GM21447 (cell line): ENCODE measurements around the gene ZC3H12A.

Experiments used
- ATAC-seq: cut with Tn5 transposase; IDR thresholded peaks from one replicate; pipeline ENCODE4 v1.9.1; 2021; ENCODE audit not compliant: unreplicated experiment

Gene ZC3H12A

GRCh38 chr1:37474046-37474696, at the start of gene ZC3H12A:
TSS of gene ZC3H12A (plus strand) at chr1:37474580. CDS start at chr1:37475497, 917 bp downstream.
- no peak for ATAC-seq

DNA sequence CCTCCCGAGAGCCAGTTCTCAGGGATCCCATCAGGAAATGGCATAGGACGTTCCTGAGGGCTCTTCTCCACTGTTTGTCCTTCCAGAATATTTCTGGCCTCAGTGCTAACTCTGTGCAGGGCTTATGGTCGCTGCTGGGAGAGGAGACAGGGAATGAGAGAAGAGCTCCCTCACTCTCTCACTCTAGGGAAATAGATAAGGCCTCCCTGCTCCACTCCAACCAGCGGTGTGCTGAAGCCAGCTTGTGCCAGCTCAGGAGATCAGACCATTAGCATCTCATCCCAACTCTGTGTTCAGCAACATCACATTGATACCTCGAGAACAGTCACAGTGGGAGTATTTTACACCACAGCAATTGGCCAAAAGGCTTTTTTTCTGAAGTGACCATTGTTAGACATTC, 49.2 kb upstream of the ZC3H12A start:
- ATAC-seq: no peak

DNA sequence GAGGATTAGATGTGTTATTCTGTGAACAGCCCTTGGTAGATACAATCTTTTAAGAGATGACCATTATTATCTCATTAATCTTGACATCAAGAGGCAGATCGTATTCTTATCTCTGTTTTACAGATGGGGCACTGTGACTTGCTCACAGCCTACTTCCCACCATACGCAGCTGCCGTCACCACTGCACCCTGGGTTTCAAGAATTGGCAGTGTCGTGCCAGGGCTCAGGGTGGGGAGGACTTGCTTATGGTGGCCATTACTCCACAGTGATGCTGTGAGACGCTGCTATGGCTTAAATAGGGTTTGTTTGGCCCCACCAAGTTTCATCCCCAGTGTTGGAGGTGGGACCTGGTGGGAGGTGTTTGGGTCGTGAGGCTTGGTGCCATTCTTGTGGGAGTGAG, 45.4 kb upstream of the ZC3H12A start:
- no peak for ATAC-seq

- ATAC-seq: no peak
These were observed 44.0 kb upstream of the ZC3H12A start for GRCh38 chr1:37430103-37430985.

DNA sequence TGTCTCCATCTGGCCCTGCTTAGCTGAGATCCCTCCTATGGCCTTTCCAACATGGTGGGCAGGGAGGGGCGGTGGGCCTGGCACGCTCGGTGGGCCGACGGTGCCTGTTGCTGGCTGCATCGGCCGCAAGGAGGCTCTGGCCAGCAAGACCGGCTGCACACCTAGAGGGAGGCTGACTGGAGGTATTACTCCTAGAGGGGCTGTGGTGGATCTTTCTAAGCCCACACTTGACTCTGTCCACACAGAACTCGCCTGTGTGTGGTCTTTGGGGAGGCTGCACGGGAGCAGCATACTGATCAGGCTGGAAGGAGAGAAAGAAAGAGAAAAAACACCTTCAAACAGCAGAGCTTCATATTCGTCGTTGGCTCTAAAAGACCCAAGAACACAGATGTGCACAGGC, 41.7 kb upstream of the ZC3H12A start:
- no peak for ATAC-seq

DNA sequence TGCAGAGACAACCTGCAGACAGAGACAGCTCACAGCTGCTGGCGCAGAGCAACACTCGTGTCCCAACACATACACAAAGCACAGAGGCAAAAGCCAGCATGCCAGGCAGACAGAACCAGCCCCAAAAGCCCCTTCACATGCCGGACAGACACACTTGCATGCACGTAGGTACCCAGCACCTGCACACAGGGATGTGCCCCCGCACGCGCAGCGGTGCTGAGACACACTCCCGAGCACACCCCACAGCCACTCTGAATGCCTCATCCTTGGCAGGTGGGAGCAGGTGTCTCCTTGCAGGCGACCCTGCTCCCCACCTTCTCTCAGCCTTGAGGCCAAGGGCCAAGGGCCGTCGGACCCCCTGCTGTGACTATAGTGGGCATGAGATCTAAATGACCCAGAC, 41.2 kb upstream of the ZC3H12A start:
- ATAC-seq: no peak

DNA sequence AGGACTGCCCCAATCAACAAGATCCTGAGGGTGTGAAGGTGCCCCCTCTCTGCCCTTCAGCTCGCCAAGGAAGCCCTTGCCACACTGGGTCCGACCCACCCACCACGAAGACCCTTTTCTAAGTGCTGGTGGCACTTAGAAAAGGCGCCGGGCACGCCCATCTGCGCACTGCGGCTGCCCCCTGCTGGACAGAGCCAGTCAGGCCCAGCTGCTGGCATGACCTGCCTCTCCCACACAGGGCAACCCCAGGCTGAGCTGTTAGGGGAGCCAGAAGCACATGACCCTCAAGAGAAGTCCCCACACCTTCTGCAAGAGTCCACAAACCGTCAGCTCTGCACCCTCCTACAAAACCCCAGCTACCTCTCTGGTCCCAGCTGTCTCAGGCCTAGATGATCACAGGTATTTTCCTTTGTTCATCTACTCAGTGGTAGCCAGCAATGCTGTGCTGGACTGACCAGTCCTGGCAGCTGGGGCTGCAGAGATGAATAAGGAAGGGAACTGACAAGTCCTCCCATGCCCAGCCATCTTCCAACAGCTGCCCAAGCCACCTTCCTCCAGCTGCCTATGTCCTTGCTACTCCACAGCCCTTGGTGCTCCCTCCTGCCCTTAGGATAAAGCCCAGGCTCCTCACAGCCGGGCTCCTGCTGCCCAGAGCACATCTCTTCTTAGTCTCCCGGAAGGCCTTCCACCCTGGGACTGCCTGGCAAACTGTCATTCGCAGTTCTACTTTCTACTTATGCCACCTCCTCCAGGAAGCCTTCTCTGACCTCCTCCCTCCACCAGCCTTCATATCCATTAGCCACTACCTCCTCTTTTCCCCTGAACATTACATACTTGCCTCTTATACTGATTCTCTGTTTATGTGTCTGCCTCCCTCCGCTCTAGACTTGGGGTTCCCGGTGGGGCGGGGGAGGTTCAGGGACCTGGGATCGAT, 39.8 kb upstream of the ZC3H12A start:
- ATAC-seq: no peak

GRCh38 chr1:37437087-37437486, 37.3 kb upstream of the ZC3H12A start:
- no peak for ATAC-seq

DNA sequence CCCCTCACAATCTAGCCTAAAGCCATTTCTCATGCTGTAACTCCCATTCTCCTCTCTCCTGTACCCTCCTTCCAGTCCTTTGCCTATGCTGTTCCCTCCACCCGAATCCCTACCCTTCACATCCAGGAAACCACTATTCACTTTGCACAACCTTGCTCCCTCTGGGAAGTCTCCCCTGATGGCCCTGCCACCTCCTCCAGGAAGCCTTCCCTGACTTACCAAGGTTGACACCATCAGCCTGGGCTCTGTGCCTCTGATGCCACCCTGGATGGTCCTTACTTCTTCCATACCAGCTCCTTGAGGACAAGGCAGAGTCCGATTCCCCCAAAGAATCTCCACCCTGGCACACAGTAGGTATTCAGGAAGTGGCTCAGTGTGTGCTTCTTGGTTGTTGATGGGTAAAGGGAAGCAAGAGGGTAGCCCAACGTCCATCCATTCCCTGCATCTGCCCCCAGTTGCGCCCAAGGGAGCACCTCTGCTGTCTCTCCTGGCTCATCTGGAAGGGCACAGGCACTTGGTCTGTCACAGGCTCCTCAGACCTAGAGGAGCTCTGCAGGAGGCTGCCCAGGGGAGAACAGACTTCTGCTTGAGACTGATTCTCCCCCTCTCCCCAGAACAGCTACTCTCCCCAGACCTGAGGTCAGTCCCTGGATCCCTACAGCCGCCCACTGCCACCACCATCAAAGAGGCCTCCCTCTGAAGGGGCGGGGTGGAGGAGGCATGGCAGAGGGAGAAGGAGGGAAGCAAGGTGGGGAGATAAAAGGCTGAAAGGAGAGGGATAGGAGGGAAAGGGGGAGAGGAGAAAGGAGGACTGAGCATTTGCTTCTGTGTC, 36.1 kb upstream of the ZC3H12A start:
- ATAC-seq: no peak

GRCh38 chr1:37438869-37439343, 35.5 kb upstream of the ZC3H12A start:
- no peak for ATAC-seq

GRCh38 chr1:37439349-37439995, 34.9 kb upstream of the ZC3H12A start:
- no peak for ATAC-seq

DNA sequence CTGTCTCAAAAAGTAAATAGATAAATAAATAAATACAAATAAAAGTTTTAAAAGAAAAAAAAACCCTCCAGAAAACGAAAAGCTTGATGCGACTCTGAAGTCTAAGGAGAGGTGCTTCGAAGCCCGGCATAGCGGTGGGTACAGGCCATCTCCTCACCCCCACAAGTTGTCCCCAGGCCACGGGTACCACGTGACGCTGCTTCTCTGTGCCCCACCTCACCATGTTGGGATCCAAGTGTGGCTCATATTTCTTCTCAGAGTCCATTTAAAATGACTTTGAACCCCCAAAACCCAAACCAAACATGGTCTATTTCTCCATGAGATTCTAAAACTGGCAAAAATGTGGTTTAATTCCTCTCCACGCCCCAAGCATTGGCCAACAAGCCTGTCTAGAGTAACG, 32.9 kb upstream of the ZC3H12A start:
- no peak for ATAC-seq

- no peak for ATAC-seq
These were observed 32.2 kb upstream of the ZC3H12A start for GRCh38 chr1:37442139-37442538.

DNA sequence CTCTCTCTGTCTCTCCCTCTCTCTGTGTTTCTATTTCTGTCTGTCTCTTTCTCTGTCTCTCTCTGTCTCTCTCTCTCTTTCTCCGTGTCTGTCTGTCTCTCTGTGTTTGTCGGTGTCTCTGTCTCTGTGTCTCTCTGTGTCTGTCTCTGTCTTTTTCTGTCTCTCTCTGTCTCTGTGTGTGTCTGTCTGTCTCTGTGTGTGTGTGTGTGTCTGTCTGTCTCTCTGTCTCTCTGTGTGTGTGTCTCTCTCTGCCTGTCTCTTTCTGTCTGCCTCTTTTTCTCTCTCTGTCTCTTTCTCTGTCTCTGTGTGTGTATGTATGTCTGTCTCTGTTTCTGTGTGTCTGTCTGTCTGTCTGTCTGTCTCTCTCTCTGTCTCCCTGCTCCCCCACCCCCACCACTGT, 31.7 kb upstream of the ZC3H12A start:
- ATAC-seq: no peak

DNA sequence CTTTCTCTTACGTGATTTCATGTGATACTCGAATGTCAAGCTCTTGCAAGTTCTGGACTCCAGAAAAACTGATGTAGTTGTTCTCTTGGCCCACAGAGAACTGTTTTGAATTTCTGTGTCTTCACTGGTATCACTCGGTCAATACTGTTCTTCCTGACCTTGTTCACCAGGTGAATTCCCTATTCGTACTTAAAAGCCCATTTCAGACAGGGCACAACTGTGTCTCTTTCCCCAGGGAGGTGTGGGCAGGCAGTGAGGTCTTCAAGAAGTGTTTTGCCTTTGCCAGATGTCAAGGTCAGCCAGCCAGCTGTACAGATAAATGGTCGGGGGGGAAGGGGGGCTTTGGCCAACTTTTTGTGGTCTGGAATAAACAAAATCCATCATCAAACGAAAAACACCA, 27.5 kb upstream of the ZC3H12A start:
- ATAC-seq: no peak

DNA sequence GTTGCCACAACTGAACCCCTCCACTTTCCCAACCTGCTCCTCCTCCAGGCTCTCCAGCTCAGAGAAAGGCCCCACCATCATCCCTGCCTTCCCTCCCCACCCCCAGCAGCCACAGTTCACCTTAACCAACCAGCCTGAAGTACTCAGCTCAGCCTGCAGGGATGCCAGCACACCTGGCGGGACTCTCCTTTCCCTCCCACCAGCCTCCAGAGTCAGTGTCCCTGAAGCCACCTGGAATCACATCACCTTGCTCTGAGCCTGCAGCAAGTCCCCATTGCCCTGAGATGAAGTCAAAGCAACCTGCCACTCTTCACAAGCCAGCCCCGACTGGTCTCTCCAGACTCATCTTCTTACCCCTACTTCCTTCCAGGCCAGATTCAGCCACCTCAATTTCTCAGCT, 26.2 kb upstream of the ZC3H12A start:
- ATAC-seq: no peak

- ATAC-seq: no peak
These were observed 25.5 kb upstream of the ZC3H12A start for GRCh38 chr1:37448691-37449417.

DNA sequence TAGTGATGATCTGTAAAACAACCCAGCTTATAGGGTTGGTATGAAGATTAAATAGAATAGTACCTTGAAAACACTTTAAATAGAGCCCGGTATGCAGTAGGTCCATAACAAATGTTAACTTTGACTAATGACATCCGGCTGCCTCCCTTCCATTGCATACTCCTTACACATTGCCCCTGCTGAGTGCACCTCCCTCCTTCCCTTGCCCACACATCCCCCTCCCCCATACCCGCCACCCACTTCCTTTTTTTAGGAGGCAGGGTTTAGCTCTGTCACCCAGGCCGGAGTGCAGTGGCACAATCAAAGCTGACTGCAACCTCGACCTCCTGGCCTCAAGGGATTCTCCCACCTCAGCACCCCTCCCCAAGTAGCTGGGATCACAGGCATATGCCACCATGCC, 24.4 kb upstream of the ZC3H12A start:
- ATAC-seq: no peak

- no peak for ATAC-seq
These were observed 22.0 kb upstream of the ZC3H12A start for GRCh38 chr1:37452416-37452815.
